ENCODE measurements around the gene CCDC146.
"Not testable (repeated sequence)": the region's sequence is repeated elsewhere in the genome, so short reads cannot be mapped to it uniquely, and the experiment has no call there.

CCDC146 gene

GRCh38 chr7:77121860-77122681 is at the start of gene CCDC146:
Gene CCDC146 (plus strand): TSS chr7:77122615. CDS start chr7:77167669, 45,054 bp downstream.
- peak; percentile 86 to 92 for DNase-seq (ENCODE audit: low read depth in 2 of 2)

- DNase-seq (ENCODE audit: low read depth in 2 of 2), result not testable (repeated sequence)
Observed at GRCh38 chr7:77074786-77075396, 47.5 kb upstream of the CCDC146 start.

GRCh38 chr7:77077060-77077459 is 45.4 kb upstream of the CCDC146 start:
- DNase-seq (ENCODE audit: low read depth in 2 of 2), result not testable (repeated sequence)

GRCh38 chr7:77079112-77079511 is 43.3 kb upstream of the CCDC146 start:
- DNase-seq (ENCODE audit: low read depth in 2 of 2), result not testable (repeated sequence)

- not testable (repeated sequence) for DNase-seq (ENCODE audit: low read depth in 2 of 2)
Observed at GRCh38 chr7:77079624-77080023, 42.8 kb upstream of the CCDC146 start.

GRCh38 chr7:77080236-77080635 is 42.2 kb upstream of the CCDC146 start:
- not testable (repeated sequence) for DNase-seq (ENCODE audit: low read depth in 2 of 2)

- not testable (repeated sequence) for DNase-seq (ENCODE audit: low read depth in 2 of 2)
Observed at GRCh38 chr7:77082192-77082591, 40.2 kb upstream of the CCDC146 start.

GRCh38 chr7:77092301-77092700 is 30.1 kb upstream of the CCDC146 start:
- DNase-seq (ENCODE audit: low read depth in 2 of 2), result not testable (repeated sequence)

GRCh38 chr7:77100501-77100900 is 21.9 kb upstream of the CCDC146 start:
- DNase-seq (ENCODE audit: low read depth in 2 of 2), result not testable (repeated sequence)

GRCh38 chr7:77101187-77101586 is 21.2 kb upstream of the CCDC146 start:
- not testable (repeated sequence) for DNase-seq (ENCODE audit: low read depth in 2 of 2)

- DNase-seq (ENCODE audit: low read depth in 2 of 2), result not testable (repeated sequence)
Observed at GRCh38 chr7:77102671-77103070, 19.7 kb upstream of the CCDC146 start.

- DNase-seq (ENCODE audit: low read depth in 2 of 2), result not testable (repeated sequence)
Observed at GRCh38 chr7:77105904-77106303, 16.5 kb upstream of the CCDC146 start.

GRCh38 chr7:77107659-77108058 is 14.8 kb upstream of the CCDC146 start:
- DNase-seq (ENCODE audit: low read depth in 2 of 2), result not testable (repeated sequence)

- DNase-seq (ENCODE audit: low read depth in 2 of 2), result not testable (repeated sequence)
Observed at GRCh38 chr7:77108362-77108761, 14.1 kb upstream of the CCDC146 start.

GRCh38 chr7:77112719-77113306 is 9.6 kb upstream of the CCDC146 start:
- DNase-seq (ENCODE audit: low read depth in 2 of 2), result not testable (repeated sequence)

GRCh38 chr7:77125486-77125885 is 3.1 kb downstream of the CCDC146 start:
- DNase-seq (ENCODE audit: low read depth in 2 of 2), result not testable (repeated sequence)

- DNase-seq (ENCODE audit: low read depth in 2 of 2), result not testable (repeated sequence)
Observed at GRCh38 chr7:77127009-77127408, 4.6 kb downstream of the CCDC146 start.

GRCh38 chr7:77128582-77129410 is 6.4 kb downstream of the CCDC146 start:
- DNase-seq (ENCODE audit: low read depth in 2 of 2), result not testable (repeated sequence)

GRCh38 chr7:77131781-77132180 is 9.4 kb downstream of the CCDC146 start:
- DNase-seq (ENCODE audit: low read depth in 2 of 2), result not testable (repeated sequence)

- DNase-seq (ENCODE audit: low read depth in 2 of 2), result not testable (repeated sequence)
Observed at GRCh38 chr7:77138668-77139067, 16.3 kb downstream of the CCDC146 start.

- DNase-seq (ENCODE audit: low read depth in 2 of 2), result not testable (repeated sequence)
Observed at GRCh38 chr7:77140291-77140690, 17.9 kb downstream of the CCDC146 start.

All from activated CD8-positive, alpha-beta memory T cell treated with anti-CD3 and anti-CD28 coated beads for 4 hours (primary cell).